Heart right ventricle (tissue), 16 donors: ENCODE data around the gene COMT. TPM values are rescaled to one million over a fixed set of nuclear protein-coding genes. Genes with fewer than 3 reads are reported as not detected.

ENCODE experiments used
- ATAC-seq, 8 donors: fragments of 200-7000 bp; cut with Tn5 transposase; one replicate each; pipeline ENCODE4 v1.9.1; 2020; ENCODE audit warnings: mild to moderate bottlenecking in 8 of 8, moderate library complexity in 8 of 8, moderate number of reproducible peaks in 1 of 8
- DNase-seq, 2 donors: peaks; one replicate each; pipeline ENCODE4 v3.0.0-alpha.2; 2020
- H3K27ac ChIP-seq, 10 donors: fragments of 200-600 bp; sonication (generic) in 2 of 10; one replicate each; pipeline versions ENCODE4 v1.5.0 to v1.8.0; 2020 to 2022; ENCODE audit warnings: mild to moderate bottlenecking in 3 of 10
- H3K27me3 ChIP-seq, 7 donors: fragments of 200-600 bp; one replicate each; pipeline ENCODE4 v1.8.0; 2021 to 2022; ENCODE audit warnings: mild to moderate bottlenecking in 2 of 7
- H3K36me3 ChIP-seq, 9 donors: fragments of 200-600 bp; sonication (generic) in 1 of 9; one replicate each; pipeline versions ENCODE4 v1.5.0 to v1.8.0; 2020 to 2022; ENCODE audit warnings: mild to moderate bottlenecking in 2 of 9
- H3K4me1 ChIP-seq, 9 donors: fragments of 200-600 bp; sonication (generic) in 1 of 9; one replicate each; pipeline versions ENCODE4 v1.5.0 to v1.8.0; 2020 to 2022; ENCODE audit warnings: mild to moderate bottlenecking in 4 of 9
- H3K4me3 ChIP-seq, 10 donors: fragments of 200-600 bp; sonication (generic) in 2 of 10; one replicate each; pipeline versions ENCODE4 v1.5.0 to v1.8.0; 2020 to 2022; ENCODE audit warnings: mild to moderate bottlenecking in 7 of 10, moderate library complexity in 2 of 10
- H3K9me3 ChIP-seq, 11 donors: fragments of 200-600 bp in 10 of 11; sonication (generic) in 2 of 11; one replicate each; pipeline versions ENCODE4 v1.5.0 to v1.8.0; 2013 to 2022; ENCODE audit warnings: mild to moderate bottlenecking in 2 of 11, control low read depth in 1 of 11, moderate library complexity in 1 of 11
- WGBS, 2 donors: extraction: QIAGEN DNeasy Blood & Tissue Kit; methylation state at CpG; one replicate each; pipeline ENCODE4 v1.1.7; 2013; ENCODE audit warnings: inconsistent platforms in 1 of 2; 5-methylcytosine and 5-hydroxymethylcytosine counted together
- intact Hi-C, 10 donors: fragments of 100-400 bp; cut with DNase I; formaldehyde crosslinking; loops; one replicate each; pipeline versions ENCODE4 v1.11.1 to v1.14.2; 2022
- polyA plus RNA-seq, 2 donors: library from polyadenylated mRNA; stranded (reverse); fragments of 200-250 nt; gene quantifications; one replicate each; pipeline ENCODE4 v1.2.3, GENCODE V29; 2013
- total RNA-seq, 10 donors: library from RNA; stranded (reverse); fragmentation: NEBNext Ultra II Directional in 3 of 10; extraction: Animal tissue kit (Norgen Biotek cat#: 25700) in 3 of 10; gene quantifications; one replicate each; pipeline versions ENCODE4 v1.2.1 to v1.2.4, GENCODE V29; 2021 to 2023
- TF ChIP-seq, protein P1 (sequence below), 9 donors: fragments of 200-600 bp; sonication (generic) in 2 of 9; IDR thresholded peaks; one replicate each; pipeline versions ENCODE4 v1.5.0 to v1.8.0; 2021 to 2022; ENCODE audit warnings: antibody characterized with exemption in 9 of 9, mild to moderate bottlenecking in 5 of 9, moderate library complexity in 1 of 9
- donor health status: Arrhythmogenic right ventricular cardiomyopathy.
- donor health status: ischemic (EF 13 %, LVEDD 7.1; RV severe dilation, severe dysfunction).
- donor health status: healthy with polysubstance abuse.
- donor health status: DM: no; HTN: yes; CAD: no.
- donor health status: DM: no; HTN: no; CAD: no.
- donor health status: ischemic (EF 25% LVEDD 6.9; RV normal size, moderate dysfunction).
- donor health status: ischemic (EF 25% LVEDD 5.7; RV mildly dilated, moderate dysfunction).
- donor health status: healthy.
- donor health status: DM: yes; HTN: yes; CAD: no.
- donor health status: Ischemic cardiomyopathy.
- donor health status: ischemic (EF 35%, LVEDD 5.7; RV mildly dilated, moderate dysfunction).
- donor health status: nonischemic (EF 11% LVEDD 7.7; RV severe dilation, severe dysfunction).
- donor health status: DM: yes; HTN: yes; CAD: no.
- donor health status: PGD.
- donor health status: ischemic (EF 29% LVEDD 5.4; RV normal size, mild dysfunction).
- donor health status: nonischemic (EF 23%, LVEDD 6.1; RV moderate dilation, normal function).

Gene COMT
- total and polyA plus RNA-seq, 12 donors: 42.9 to 273 (median 101) TPM

DNA sequence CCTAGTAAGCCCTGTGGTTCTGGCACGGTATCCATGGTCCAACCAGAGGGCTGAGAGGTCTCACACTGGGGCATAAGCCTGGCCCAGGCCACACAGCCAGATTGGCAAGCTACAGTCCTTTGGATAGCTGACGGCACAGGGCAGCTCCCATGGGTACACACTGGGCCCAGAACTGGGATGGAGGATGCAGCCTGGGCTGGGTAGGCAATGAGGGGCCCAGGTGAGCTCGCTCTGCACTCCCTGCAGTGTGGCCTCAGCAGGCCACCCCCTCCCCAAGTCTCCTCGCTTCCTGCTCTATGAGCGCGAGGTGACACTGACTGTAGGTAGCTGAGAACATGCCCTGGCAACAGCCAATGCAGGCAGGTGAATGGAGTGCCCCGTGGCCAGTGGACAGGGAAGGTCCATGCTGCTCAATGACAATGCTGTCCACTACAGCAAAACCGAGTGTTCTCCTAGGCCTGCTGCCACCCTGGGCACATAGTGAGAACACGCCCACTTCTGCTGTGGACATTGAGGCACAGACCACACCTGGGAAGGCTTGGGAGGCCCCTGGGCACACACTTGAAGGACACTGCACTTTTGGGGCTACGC lies 71.3 kb downstream of the COMT start:
- H3K27ac ChIP-seq: no peak overlapping the region
- no peak overlapping the region for H3K4me3 ChIP-seq
- TF ChIP-seq, protein P1, sequence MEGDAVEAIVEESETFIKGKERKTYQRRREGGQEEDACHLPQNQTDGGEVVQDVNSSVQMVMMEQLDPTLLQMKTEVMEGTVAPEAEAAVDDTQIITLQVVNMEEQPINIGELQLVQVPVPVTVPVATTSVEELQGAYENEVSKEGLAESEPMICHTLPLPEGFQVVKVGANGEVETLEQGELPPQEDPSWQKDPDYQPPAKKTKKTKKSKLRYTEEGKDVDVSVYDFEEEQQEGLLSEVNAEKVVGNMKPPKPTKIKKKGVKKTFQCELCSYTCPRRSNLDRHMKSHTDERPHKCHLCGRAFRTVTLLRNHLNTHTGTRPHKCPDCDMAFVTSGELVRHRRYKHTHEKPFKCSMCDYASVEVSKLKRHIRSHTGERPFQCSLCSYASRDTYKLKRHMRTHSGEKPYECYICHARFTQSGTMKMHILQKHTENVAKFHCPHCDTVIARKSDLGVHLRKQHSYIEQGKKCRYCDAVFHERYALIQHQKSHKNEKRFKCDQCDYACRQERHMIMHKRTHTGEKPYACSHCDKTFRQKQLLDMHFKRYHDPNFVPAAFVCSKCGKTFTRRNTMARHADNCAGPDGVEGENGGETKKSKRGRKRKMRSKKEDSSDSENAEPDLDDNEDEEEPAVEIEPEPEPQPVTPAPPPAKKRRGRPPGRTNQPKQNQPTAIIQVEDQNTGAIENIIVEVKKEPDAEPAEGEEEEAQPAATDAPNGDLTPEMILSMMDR (IDR thresholded peaks at IDR 0.05): no peak
- no peaks in the 10 kb centered on the region for H3K36me3 ChIP-seq
- H3K27me3 ChIP-seq: peaks cover 0 to 21% (median 0%) of the 10 kb centered on the region in 7 donors
- ATAC-seq: peak in 1 of 8 donors; percentile 0
- H3K9me3 ChIP-seq: no peaks in the 10 kb centered on the region
- intact Hi-C loops: loop anchor here (1.0 to 2.0 kb wide), 2 partner anchors 42 to 43 kb away; no protein-coding TSS in a partner anchor
- WGBS, 2 donors: 91 to 94% methylated on average over 10 of the region's 10 CpGs
- no peak for DNase-seq
- H3K4me1 ChIP-seq: peaks cover 5 to 54% (median 27%) of the 10 kb centered on the region in 9 donors

- TF ChIP-seq, protein P1 (IDR thresholded peaks at IDR 0.05): peak; percentile 73 to 96 (median 90)
- Histone ChIP-seq H3K27me3 (peaks cover 0 to 26% (median 0%) of the 10 kb centered on the region in 7 donors), H3K27ac (no peak overlapping the region), H3K36me3 (no peaks in the 10 kb centered on the region), H3K9me3 (no peaks in the 10 kb centered on the region), H3K4me3 (no peak overlapping the region), H3K4me1 (peaks cover 5 to 54% (median 27%) of the 10 kb centered on the region in 9 donors)
- ATAC-seq: peak; percentile 22 to 74 (median 56)
- intact Hi-C loops: loop anchor here in 9 of 10 donors (1.0 to 2.0 kb wide), 2 partner anchors 43 kb away; no protein-coding TSS in a partner anchor
- WGBS, 2 donors: 3 to 8% methylated on average over 11 of the region's 11 CpGs
- DNase-seq: peak; percentile 66 to 76
Measured at GRCh38 chr22:20013382-20013871, 71.9 kb downstream of the COMT start.

DNA sequence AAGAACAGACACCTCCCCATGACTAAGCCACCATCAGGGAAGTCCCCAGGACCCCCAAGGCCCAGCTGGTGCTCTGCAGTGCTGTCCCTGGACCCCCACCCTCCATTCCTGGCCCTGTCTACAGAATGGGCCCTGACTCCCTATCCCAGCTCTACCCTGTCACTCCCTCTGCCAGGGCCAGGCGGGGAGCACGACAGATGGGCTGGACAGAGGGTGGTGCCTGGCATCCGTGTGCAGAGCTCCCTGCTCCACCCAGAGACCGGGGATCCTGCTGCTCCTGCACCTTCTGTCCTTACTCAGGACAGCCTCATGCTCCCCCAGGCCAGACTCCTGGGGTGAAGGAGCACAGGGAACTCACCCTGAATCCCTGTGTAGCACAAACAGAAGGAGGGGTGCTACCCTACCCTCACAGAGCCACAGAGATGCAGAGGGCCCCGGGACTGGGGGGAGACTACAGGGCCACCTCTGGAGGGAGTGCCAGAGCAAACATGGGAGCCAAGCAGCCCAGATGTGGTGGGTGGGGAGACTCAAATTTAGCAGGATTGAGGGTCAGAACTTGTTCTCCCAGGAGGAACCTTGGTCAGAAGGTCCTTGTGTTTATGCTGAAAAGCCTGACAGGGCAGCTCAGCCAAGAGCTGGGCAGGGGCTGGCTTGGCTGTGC lies 73.1 kb downstream of the COMT start:
- H3K4me1 ChIP-seq: peaks cover 5 to 54% (median 27%) of the 10 kb centered on the region in 9 donors
- no peaks in the 10 kb centered on the region for H3K9me3 ChIP-seq
- no peak overlapping the region for H3K4me3 ChIP-seq
- intact Hi-C loops: loop anchor here in 1 of 10 donors (5.0 kb wide), 1 partner anchor 68 kb away; the partner anchor contains the start of gene DGCR8
- 63 to 65% methylated on average over 5 of the region's 5 CpGs for WGBS, 2 donors
- peak overlapping the region in 1 of 10 donors; percentile 1 for H3K27ac ChIP-seq
- TF ChIP-seq, protein P1 (IDR thresholded peaks at IDR 0.05): no peak
- ATAC-seq (peak in 3 of 8 donors; percentile 25 to 31 (median 29)), DNase-seq (no peak)
- H3K27me3 ChIP-seq: peaks cover 0 to 26% (median 0%) of the 10 kb centered on the region in 7 donors
- no peaks in the 10 kb centered on the region for H3K36me3 ChIP-seq

- DNase-seq (no peak), ATAC-seq (no peak)
- peaks cover 7 to 54% (median 29%) of the 10 kb centered on the region in 9 donors for H3K4me1 ChIP-seq
- intact Hi-C loops: loop anchor here in 1 of 10 donors (5.0 kb wide), 1 partner anchor 67 kb away; the partner anchor contains the start of gene DGCR8
- 93% methylated on average over 10 of the region's 10 CpGs for WGBS, 2 donors
- TF ChIP-seq, protein P1 (IDR thresholded peaks at IDR 0.05): no peak
- H3K27me3 ChIP-seq: peaks cover 0 to 26% (median 0%) of the 10 kb centered on the region in 7 donors
- peak overlapping the region in 1 of 10 donors; percentile 95 for H3K4me3 ChIP-seq
- H3K9me3 ChIP-seq: no peaks in the 10 kb centered on the region
- H3K36me3 ChIP-seq: no peaks in the 10 kb centered on the region
- no peak overlapping the region for H3K27ac ChIP-seq
Measured at GRCh38 chr22:20015187-20015625, 73.6 kb downstream of the COMT start.
